HepG2 (cell line): Measurements from ENCODE around the gene LOC128125822.

Source experiments
- ATAC-seq: fragments of 200-7000 bp; cut with Tn5 transposase; 3 replicates; pipeline ENCODE4 v1.9.1; 2020; ENCODE audit warnings: mild to moderate bottlenecking, moderate library complexity
- BruUV-seq: library from RNA; stranded (reverse); fragments of 400-500 nt; replicated peaks from 2 replicates; lab custom pipeline; 2021; lab: Mats Ljungman, UMichigan
- CTCF ChIA-PET: fragments of 300-600 bp; formaldehyde crosslinking; extraction: SDS; loops from one replicate; lab custom pipeline; 2021; ENCODE audit warnings: low total read pairs, inconsistent platforms, low intra/inter-chr PET ratio; lab: Yijun Ruan, JAX
- POLR2A ChIA-PET: fragments of 350-600 bp; sonication (Branson Sonifier 250); formaldehyde crosslinking; loops from one replicate; lab custom pipeline; 2020; ENCODE audit warnings: antibody characterized with exemption, inconsistent platforms; lab: Yijun Ruan, JAX
- DNase-seq: peaks from one replicate; pipeline ENCODE4 v3.0.0-alpha.2; 2015; ENCODE audit warnings: low spot score
- FAIRE-seq: peaks from 3 replicates; lab custom pipeline; 2011; peaks lifted over from hg19 to GRCh38; lab: Jason Lieb, UNC
- H2AFZ ChIP-seq: one replicate; pipeline ENCODE4 v1.6.1; 2011; ENCODE audit warnings: low read length, inconsistent platforms
- H3K27ac ChIP-seq: fragments of 300-600 bp; 3 replicates; pipeline ENCODE4 v1.8.0; 2011; ENCODE audit warnings: mixed run types, mild to moderate bottlenecking, mixed read lengths, low read length, inconsistent platforms; ENCODE audit not compliant: insufficient read depth; ENCODE audit errors: extremely low read length
- H3K27me3 ChIP-seq, 2 experiments: fragments of 200-600 bp in 1 of 2; 2 replicates in 1 of 2; 3 replicates in 1 of 2; pipeline versions ENCODE4 v1.6.0 to v1.8.0; 2011; ENCODE audit warnings: low read length in 2 of 2, mild to moderate bottlenecking in 2 of 2, moderate library complexity in 2 of 2, inconsistent platforms in 1 of 2; ENCODE audit not compliant: insufficient read depth in 2 of 2, control insufficient read depth in 1 of 2
- H3K36me3 ChIP-seq, 2 experiments: fragments of 200-600 bp in 1 of 2; replicated peaks in 1 of 2; 2 replicates in 1 of 2; 3 replicates in 1 of 2; pipeline versions ENCODE4 v1.5.1 to v1.8.0; 2011; ENCODE audit warnings: low read length in 2 of 2, inconsistent platforms in 1 of 2; ENCODE audit not compliant: insufficient read depth in 2 of 2, control insufficient read depth in 1 of 2
- H3K4me1 ChIP-seq: 2 replicates; pipeline ENCODE4 v1.5.1; 2012; ENCODE audit warnings: low read length, inconsistent platforms; ENCODE audit not compliant: insufficient read depth
- H3K4me2 ChIP-seq: 2 replicates; pipeline ENCODE4 v1.6.0; 2011; ENCODE audit warnings: low read depth, low read length, inconsistent platforms
- H3K4me3 ChIP-seq, 3 experiments: fragments of 200-600 bp in 1 of 3; sonication (generic), shearing (Covaris generic) in 1 of 3; replicated peaks in 1 of 3; 2 replicates each; pipeline ENCODE4 v1.5.1; 2011 to 2016; ENCODE audit warnings: low read length in 3 of 3, inconsistent platforms in 2 of 3, low read depth in 2 of 3, mild to moderate bottlenecking in 2 of 3, control low read depth in 1 of 3, mixed read lengths in 1 of 3; ENCODE audit not compliant: insufficient read depth in 1 of 3
- H3K79me2 ChIP-seq: one replicate; pipeline ENCODE4 v1.6.1; 2011; ENCODE audit warnings: low read length, inconsistent platforms; ENCODE audit not compliant: insufficient read depth
- H3K9ac ChIP-seq: 2 replicates; pipeline ENCODE4 v1.6.0; 2011; ENCODE audit warnings: mild to moderate bottlenecking, low read depth, low read length, inconsistent platforms; ENCODE audit not compliant: insufficient read depth
- H3K9me3 ChIP-seq: 2 replicates; pipeline ENCODE4 v1.5.1; 2012; ENCODE audit warnings: mild to moderate bottlenecking, low read length
- H4K20me1 ChIP-seq: 2 replicates; pipeline ENCODE4 v1.6.0; 2011; ENCODE audit warnings: inconsistent platforms, mild to moderate bottlenecking, low read length, moderate library complexity; ENCODE audit not compliant: insufficient read depth
- CEBPG ChIP-seq: IDR thresholded peaks from 2 replicates; pipeline ENCODE4 v1.6.1; 2016
- DBP ChIP-seq: sonication (generic); formaldehyde crosslinking; IDR thresholded peaks from 2 replicates; pipeline ENCODE4 v1.4.0; 2020; ENCODE audit warnings: missing genetic modification reagents; ENCODE audit errors: not compliant biosample characterization
- FOSL2 ChIP-seq: sonication (generic); formaldehyde crosslinking; IDR thresholded peaks from 2 replicates; pipeline ENCODE4 v1.4.0; 2020; ENCODE audit warnings: missing genetic modification reagents
- GATAD1 ChIP-seq: IDR thresholded peaks from 2 replicates; pipeline ENCODE4 v1.6.1; 2016; ENCODE audit warnings: missing genetic modification reagents, missing compliant biosample characterization
- HHEX ChIP-seq: IDR thresholded peaks from 2 replicates; pipeline ENCODE4 v1.6.1; 2016; ENCODE audit warnings: control low read depth
- HNRNPUL1 ChIP-seq: fragments of 200-400 bp; formaldehyde crosslinking; IDR thresholded peaks from 2 replicates; pipeline ENCODE4 v1.6.1; 2017; ENCODE audit warnings: low read depth, mild to moderate bottlenecking, low read length, moderate library complexity
- IRF9 ChIP-seq: sonication (generic); formaldehyde crosslinking; IDR thresholded peaks from 2 replicates; pipeline ENCODE4 v1.8.0; 2022; ENCODE audit warnings: missing genetic modification reagents, mild to moderate bottlenecking, borderline replicate concordance
- MAFF ChIP-seq: IDR thresholded peaks from 2 replicates; pipeline ENCODE4 v1.6.1; 2011; ENCODE audit warnings: low read depth, low read length, improper control_type of control experiment
- NCOA2 ChIP-seq: sonication (generic); formaldehyde crosslinking; IDR thresholded peaks from 2 replicates; pipeline ENCODE4 v1.8.0; 2022; ENCODE audit warnings: inconsistent platforms
- PHF21A ChIP-seq: sonication (generic); formaldehyde crosslinking; IDR thresholded peaks from 2 replicates; pipeline ENCODE4 v1.5.0; 2020; ENCODE audit warnings: mild to moderate bottlenecking, missing genetic modification reagents
- PLRG1 ChIP-seq: fragments of 450-650 bp; conservative IDR thresholded peaks from 2 replicates; pipeline ENCODE4 v1.6.1; 2016
- TBL1XR1 ChIP-seq: fragments of 150-350 bp; IDR thresholded peaks from 2 replicates; pipeline ENCODE4 v1.6.1; 2014; ENCODE audit warnings: borderline replicate concordance, low read length; ENCODE audit not compliant: partially characterized antibody
- TSC22D2 ChIP-seq: sonication (generic); formaldehyde crosslinking; IDR thresholded peaks from 2 replicates; pipeline ENCODE4 v1.5.1; 2020; ENCODE audit warnings: missing genetic modification reagents, mild to moderate bottlenecking, borderline replicate concordance
- ZNF335 ChIP-seq: sonication (generic); formaldehyde crosslinking; IDR thresholded peaks from 2 replicates; pipeline ENCODE4 v1.4.0; 2020; ENCODE audit warnings: missing genetic modification reagents
- ZNF501 ChIP-seq: sonication (generic); formaldehyde crosslinking; IDR thresholded peaks from 2 replicates; pipeline ENCODE4 v1.5.1; 2020; ENCODE audit warnings: mild to moderate bottlenecking, moderate library complexity, missing genetic modification reagents
- ZNF562 ChIP-seq: sonication (generic); formaldehyde crosslinking; IDR thresholded peaks from 2 replicates; pipeline ENCODE4 v1.8.0; 2022; ENCODE audit warnings: missing genetic modification reagents, borderline replicate concordance
- ZNF644 ChIP-seq: IDR thresholded peaks from 2 replicates; pipeline ENCODE4 v1.6.1; 2016; ENCODE audit warnings: low read depth
- ZSCAN20 ChIP-seq: sonication (generic); formaldehyde crosslinking; IDR thresholded peaks from 2 replicates; pipeline ENCODE4 v1.4.0; 2020; ENCODE audit warnings: missing genetic modification reagents, mild to moderate bottlenecking, borderline replicate concordance
- WGBS: methylation state at CpG from one replicate; pipeline ENCODE4 v1.1.6; 2017; ENCODE audit warnings: low lambda C conversion rate; 5-methylcytosine and 5-hydroxymethylcytosine counted together
- in situ Hi-C: cut with HindIII; loops from 2 replicates; pipeline ENCODE4 v1.10.0; 2017; ENCODE audit warnings: low pct_unique_long_range_greater_than_20kb; ENCODE audit not compliant: extremely low pct_ligation_motif_present
- intact Hi-C: fragments of 100-400 bp; cut with micrococcal nuclease; formaldehyde crosslinking; loops from one replicate; pipeline ENCODE4 v1.10.0; 2022; ENCODE audit not compliant: unreplicated experiment

The LOC128125822 gene

GRCh38 chr6:63597141-63598048, 25.1 kb downstream of the LOC128125822 start:
- 31% methylated on average over 6 of the region's 6 CpGs for WGBS
- ATAC-seq (peak; percentile 46), FAIRE-seq (no peak), DNase-seq (no peak)
- H4K20me1 ChIP-seq: no peaks in the 10 kb centered on the region
- H3K9me3 ChIP-seq: no peaks in the 10 kb centered on the region
- H3K79me2 ChIP-seq: no peaks in the 10 kb centered on the region
- intact Hi-C loops (loop anchor here (1.0 to 5.0 kb wide), 7 partner anchors 41 to 289 kb away; no protein-coding TSS in a partner anchor), in situ Hi-C loops (loop anchor here (5.0 kb wide), 1 partner anchor 165 kb away; no protein-coding TSS in a partner anchor)
- peak overlapping the region; percentile 93 for H2AFZ ChIP-seq
- peak overlapping the region; percentile 97 for H3K4me2 ChIP-seq
- no TSS peak for BruUV-seq
- peak overlapping the region; percentile 70 to 80 (median 73) for H3K4me3 ChIP-seq
- ChIA-PET POLR2A (interaction anchor here (0.9 to 2.1 kb wide), 10 partner anchors 13 to 250 kb away, joined by 3 to 12 read pairs (median 7); partner anchors contain the start of gene PHF3), CTCF (interaction anchor here (1.0 to 2.3 kb wide), 3 partner anchors 23 to 205 kb away, joined by 3 to 32 read pairs (median 5); no protein-coding TSS in a partner anchor)
- no peaks in the 10 kb centered on the region for H3K36me3 ChIP-seq
- no peak overlapping the region for H3K27ac ChIP-seq
- H3K4me1 ChIP-seq: peaks cover 20% of the 10 kb centered on the region
- peak overlapping the region; percentile 70 for H3K9ac ChIP-seq
- H3K27me3 ChIP-seq: no peaks in the 10 kb centered on the region; a peak in 1 of 5 replicates
- TF ChIP-seq ZNF562 (CRISPR knock-in tag) (no peak), HNRNPUL1 (no peak), IRF9 (CRISPR knock-in tag) (no peak), PLRG1 (no peak), ZNF335 (no peak), PHF21A (peak; percentile 21; the same call in 1 of the 2 replicates), NCOA2 (CRISPR knock-in tag) (no peak), FOSL2 (no peak), ZNF644 (CRISPR knock-in tag) (no peak), TBL1XR1 (no peak), HHEX (CRISPR knock-in tag) (no peak), GATAD1 (no peak), MAFF (peak; percentile 81), ZSCAN20 (CRISPR knock-in tag) (no peak), ZNF501 (CRISPR knock-in tag) (no peak), DBP (no peak), TSC22D2 (CRISPR knock-in tag) (no peak), CEBPG (CRISPR knock-in tag) (no peak)
